GM12801 (cell line): ENCODE data around the gene ZFR.

Experiments used
- TF ChIP-seq, protein P1 (sequence below): IDR thresholded peaks from one replicate; pipeline ENCODE4 v1.5.1; 2011; ENCODE audit warnings: control low read depth; ENCODE audit not compliant: insufficient read length; ENCODE audit errors: extremely low read depth

ZFR gene

DNA sequence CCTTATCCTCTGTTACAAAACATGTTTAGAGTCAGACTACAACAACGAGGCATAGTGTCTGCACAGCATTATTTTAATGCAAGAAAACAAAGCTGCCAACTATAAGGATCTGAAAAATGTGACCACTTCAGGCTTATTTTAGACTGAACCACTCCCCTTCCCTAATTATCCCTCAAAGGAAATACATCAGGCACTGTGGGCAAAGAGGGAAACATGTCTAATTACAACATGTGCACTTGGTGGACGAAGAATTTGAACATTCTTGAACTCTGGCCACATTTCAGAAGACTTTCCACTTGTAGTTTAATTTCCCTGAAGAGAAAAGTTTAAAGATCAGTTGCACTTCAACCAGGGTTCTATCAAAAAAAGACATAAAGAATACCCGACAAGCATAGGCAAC, 135.6 kb downstream of the ZFR start:
- TF ChIP-seq, protein P1, sequence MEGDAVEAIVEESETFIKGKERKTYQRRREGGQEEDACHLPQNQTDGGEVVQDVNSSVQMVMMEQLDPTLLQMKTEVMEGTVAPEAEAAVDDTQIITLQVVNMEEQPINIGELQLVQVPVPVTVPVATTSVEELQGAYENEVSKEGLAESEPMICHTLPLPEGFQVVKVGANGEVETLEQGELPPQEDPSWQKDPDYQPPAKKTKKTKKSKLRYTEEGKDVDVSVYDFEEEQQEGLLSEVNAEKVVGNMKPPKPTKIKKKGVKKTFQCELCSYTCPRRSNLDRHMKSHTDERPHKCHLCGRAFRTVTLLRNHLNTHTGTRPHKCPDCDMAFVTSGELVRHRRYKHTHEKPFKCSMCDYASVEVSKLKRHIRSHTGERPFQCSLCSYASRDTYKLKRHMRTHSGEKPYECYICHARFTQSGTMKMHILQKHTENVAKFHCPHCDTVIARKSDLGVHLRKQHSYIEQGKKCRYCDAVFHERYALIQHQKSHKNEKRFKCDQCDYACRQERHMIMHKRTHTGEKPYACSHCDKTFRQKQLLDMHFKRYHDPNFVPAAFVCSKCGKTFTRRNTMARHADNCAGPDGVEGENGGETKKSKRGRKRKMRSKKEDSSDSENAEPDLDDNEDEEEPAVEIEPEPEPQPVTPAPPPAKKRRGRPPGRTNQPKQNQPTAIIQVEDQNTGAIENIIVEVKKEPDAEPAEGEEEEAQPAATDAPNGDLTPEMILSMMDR: no peak

DNA sequence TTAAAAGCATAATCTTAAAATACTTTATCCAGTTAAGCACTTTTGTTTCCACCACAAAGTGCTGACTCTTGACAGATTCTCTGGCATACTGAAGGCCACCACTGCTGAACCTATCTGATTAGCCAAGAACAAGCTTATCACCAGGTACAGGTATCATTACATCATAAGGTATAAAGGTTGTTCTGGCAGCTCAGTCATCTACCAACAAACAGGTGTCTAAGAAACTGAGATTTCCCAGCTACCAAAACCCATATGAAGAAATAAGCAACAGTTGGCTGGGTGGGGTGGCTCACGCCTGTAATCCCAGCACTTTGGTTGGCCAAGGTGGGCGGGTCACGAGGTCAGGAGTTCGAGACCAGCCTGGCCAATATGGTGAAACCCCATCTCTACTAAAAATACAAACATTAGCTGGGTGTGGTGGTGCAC, 136.8 kb downstream of the ZFR start:
- TF ChIP-seq, protein P1: no peak

DNA sequence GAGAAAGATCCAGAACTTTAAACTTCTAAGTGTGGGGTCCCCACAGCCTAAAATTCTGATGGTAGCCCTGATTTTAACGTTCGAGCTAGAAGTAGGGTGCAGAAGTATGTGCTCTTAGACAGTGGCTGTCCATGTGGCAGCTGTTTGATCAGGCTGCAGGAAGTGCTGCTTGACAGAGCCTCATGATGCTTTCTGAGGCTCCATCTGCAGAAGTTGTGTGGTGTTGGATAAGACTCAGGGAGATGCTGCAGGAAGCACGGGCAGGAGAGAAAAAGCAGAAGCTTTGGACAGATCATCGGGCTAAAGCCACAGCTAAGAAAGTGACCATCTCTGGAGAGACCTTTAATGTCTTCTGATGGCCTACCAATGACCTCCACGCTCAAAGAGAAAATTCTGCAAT, 139.9 kb downstream of the ZFR start:
- TF ChIP-seq, protein P1: no peak
